Colonic mucosa (tissue), 4 donors: ENCODE measurements around the gene BIRC6. TPM values are rescaled to one million over a fixed set of nuclear protein-coding genes. Genes with fewer than 3 reads are reported as not detected.
"Not testable (repeated sequence)": the region's sequence is repeated elsewhere in the genome, so short reads cannot be mapped to it uniquely, and the experiment has no call there.

Experiments used
- DNase-seq: peaks from one replicate; pipeline ENCODE4 v3.0.0-alpha.2; 2020
- H3K27ac ChIP-seq: fragments of 200-600 bp; one replicate; pipeline ENCODE4 v1.8.0; 2021
- H3K27me3 ChIP-seq: fragments of 200-600 bp; one replicate; pipeline ENCODE4 v1.8.0; 2021
- H3K36me3 ChIP-seq: fragments of 200-600 bp; one replicate; pipeline ENCODE4 v1.8.0; 2021
- H3K4me1 ChIP-seq: fragments of 200-600 bp; one replicate; pipeline ENCODE4 v1.8.0; 2021; ENCODE audit warnings: mild to moderate bottlenecking
- H3K4me3 ChIP-seq: fragments of 200-600 bp; one replicate; pipeline ENCODE4 v1.8.0; 2021
- H3K9ac ChIP-seq, 2 donors: one replicate each; pipeline ENCODE4 v1.7.0; 2013; ENCODE audit warnings: control low read depth in 2 of 2, low read depth in 2 of 2, low read length in 2 of 2
- H3K9me3 ChIP-seq: fragments of 200-600 bp; one replicate; pipeline ENCODE4 v1.8.0; 2021
- intact Hi-C: fragments of 100-400 bp; cut with DNase I; formaldehyde crosslinking; loops from one replicate; pipeline ENCODE4 v1.14.1; 2022
- total RNA-seq, 2 donors: library from RNA; stranded (reverse); fragmentation: NEBNext Ultra II Directional in 1 of 2; extraction: Animal tissue kit (Norgen Biotek cat#: 25700) in 1 of 2; gene quantifications; one replicate each; pipeline ENCODE4 v1.2.1, GENCODE V29; 2021
- TF ChIP-seq, protein P1 (sequence below): fragments of 200-600 bp; IDR thresholded peaks from one replicate; pipeline ENCODE4 v1.8.0; 2022; ENCODE audit warnings: antibody characterized with exemption, mild to moderate bottlenecking
- donor health status: healthy.
- donor health status: DM: no; HTN: no; CAD: no.
- donor health status: DM: no; HTN: no; CAD: no.

BIRC6 gene
- total RNA-seq, 2 donors from 2014 or later, result 74.6 to 93.1 TPM

DNA sequence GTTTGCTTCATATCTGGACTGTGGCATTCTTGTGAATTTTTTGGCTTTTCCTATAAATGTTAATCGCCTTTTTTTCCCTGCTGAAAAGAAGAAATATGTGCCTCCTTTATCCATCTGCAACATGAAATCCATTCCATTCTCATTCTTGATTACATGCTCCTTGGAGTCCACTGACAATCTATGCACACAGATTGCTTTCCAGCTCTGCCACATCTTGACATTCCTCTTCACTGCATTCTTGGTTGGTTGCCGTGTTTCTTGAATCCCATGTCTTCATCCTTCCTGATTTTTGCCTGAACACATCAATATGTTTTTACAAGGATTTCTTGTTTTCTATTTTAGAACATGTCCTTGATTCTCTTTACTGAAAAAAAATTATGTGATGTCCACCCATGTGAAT, 26.7 kb upstream of the BIRC6 start:
- Histone ChIP-seq H3K4me1 (no peaks in the 10 kb centered on the region), H3K36me3 (no peaks in the 10 kb centered on the region), H3K27me3 (no peaks in the 10 kb centered on the region), H3K9ac (no peak overlapping the region), H3K4me3 (no peak overlapping the region), H3K9me3 (no peaks in the 10 kb centered on the region), H3K27ac (peak overlapping the region; percentile 84)
- TF ChIP-seq, protein P1, sequence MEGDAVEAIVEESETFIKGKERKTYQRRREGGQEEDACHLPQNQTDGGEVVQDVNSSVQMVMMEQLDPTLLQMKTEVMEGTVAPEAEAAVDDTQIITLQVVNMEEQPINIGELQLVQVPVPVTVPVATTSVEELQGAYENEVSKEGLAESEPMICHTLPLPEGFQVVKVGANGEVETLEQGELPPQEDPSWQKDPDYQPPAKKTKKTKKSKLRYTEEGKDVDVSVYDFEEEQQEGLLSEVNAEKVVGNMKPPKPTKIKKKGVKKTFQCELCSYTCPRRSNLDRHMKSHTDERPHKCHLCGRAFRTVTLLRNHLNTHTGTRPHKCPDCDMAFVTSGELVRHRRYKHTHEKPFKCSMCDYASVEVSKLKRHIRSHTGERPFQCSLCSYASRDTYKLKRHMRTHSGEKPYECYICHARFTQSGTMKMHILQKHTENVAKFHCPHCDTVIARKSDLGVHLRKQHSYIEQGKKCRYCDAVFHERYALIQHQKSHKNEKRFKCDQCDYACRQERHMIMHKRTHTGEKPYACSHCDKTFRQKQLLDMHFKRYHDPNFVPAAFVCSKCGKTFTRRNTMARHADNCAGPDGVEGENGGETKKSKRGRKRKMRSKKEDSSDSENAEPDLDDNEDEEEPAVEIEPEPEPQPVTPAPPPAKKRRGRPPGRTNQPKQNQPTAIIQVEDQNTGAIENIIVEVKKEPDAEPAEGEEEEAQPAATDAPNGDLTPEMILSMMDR, result no peak
- no peak for DNase-seq
- intact Hi-C loops, result no loop called here

DNA sequence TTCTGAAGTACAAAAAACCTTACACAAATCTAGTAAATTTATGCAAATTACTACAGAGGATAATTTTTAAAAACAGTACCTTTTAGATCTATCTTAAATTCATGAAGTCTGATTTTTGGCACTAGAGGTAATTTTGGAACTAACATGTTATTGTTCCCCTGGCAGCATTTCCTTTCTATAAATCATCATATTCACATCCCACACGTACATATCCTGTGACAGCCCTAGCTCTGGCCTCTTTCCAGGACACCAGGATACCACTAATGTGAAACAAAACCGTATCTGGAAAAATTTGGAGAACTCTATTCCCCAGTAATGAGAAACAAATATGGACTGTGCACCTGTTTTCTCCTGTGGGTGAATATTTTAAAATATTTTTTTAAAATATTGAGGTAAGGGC, 14.0 kb upstream of the BIRC6 start:
- Histone ChIP-seq H3K9ac (no peak overlapping the region), H3K27me3 (no peaks in the 10 kb centered on the region), H3K36me3 (no peaks in the 10 kb centered on the region), H3K4me1 (no peaks in the 10 kb centered on the region), H3K4me3 (no peak overlapping the region), H3K9me3 (no peaks in the 10 kb centered on the region), H3K27ac (no peak overlapping the region)
- no peak for DNase-seq
- intact Hi-C loops, result no loop called here
- TF ChIP-seq, protein P1, result no peak

DNA sequence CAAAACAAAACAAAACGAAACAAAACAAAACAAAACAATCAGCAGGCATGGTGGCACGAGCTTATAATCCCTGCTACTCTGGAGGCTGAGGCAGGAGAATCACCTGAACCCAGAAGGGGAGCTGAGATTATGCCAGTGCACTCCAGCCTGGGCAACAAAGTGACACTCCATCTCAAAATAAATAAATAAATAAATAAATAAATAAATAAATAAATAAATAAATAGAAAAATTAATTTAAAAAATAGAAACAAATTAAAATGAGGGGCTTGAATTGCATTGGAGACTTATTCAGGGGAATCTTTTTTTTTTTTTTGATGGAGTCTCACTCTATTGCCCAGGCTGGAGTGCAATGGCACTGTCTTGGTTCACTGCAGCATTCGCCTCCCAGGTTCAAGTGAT, 6.0 kb upstream of the BIRC6 start:
- intact Hi-C loops, H3K36me3 ChIP-seq, H3K27me3 ChIP-seq: not testable (repeated sequence)

DNA sequence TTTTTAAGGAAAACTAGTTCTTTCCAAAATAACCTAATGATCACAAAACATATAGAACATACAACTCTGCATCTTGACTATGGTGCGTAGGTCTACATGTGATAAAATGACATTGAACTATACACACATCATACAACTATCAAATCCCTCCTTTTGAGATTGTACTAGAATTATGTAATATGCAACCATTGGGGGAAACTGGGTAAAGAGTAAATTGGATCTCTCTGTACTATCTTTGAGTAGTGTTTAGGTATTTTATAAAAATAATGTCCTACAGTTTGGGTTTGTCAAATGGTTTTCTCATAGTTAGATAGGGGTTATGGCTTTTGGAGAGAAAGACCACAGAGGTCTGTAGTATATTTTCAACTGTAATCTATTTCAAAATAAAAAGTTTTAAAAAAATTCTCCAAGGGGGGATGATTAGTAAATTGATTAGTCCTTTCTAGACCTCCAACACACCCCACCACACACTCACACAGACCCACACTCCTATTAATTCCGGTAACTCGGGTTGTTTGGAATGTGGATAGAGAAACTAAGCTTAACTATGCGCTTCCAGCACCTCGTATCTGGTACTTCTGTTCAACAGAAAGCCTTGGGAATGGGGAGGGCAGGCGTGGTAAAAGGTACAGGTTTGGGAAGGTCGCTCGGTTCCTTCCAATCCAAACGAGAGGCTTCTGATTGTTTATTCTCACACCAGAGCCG, 695 bp upstream of the BIRC6 start:
- Histone ChIP-seq H3K4me1 (no peaks in the 10 kb centered on the region), H3K27me3 (no peaks in the 10 kb centered on the region), H3K9me3 (no peaks in the 10 kb centered on the region), H3K36me3 (no peaks in the 10 kb centered on the region), H3K4me3 (peak overlapping the region; percentile 96), H3K9ac (peak overlapping the region; percentile 97 to 100), H3K27ac (peak overlapping the region; percentile 95)
- DNase-seq, result no peak
- intact Hi-C loops, result no loop called here
- TF ChIP-seq, protein P1, result no peak

More for the DNA sequence above, 6.0 kb upstream of the BIRC6 start:
- H3K27ac ChIP-seq, H3K9me3 ChIP-seq, H3K9ac ChIP-seq, H3K4me1 ChIP-seq, DNase-seq, H3K4me3 ChIP-seq: not testable (repeated sequence)

DNA sequence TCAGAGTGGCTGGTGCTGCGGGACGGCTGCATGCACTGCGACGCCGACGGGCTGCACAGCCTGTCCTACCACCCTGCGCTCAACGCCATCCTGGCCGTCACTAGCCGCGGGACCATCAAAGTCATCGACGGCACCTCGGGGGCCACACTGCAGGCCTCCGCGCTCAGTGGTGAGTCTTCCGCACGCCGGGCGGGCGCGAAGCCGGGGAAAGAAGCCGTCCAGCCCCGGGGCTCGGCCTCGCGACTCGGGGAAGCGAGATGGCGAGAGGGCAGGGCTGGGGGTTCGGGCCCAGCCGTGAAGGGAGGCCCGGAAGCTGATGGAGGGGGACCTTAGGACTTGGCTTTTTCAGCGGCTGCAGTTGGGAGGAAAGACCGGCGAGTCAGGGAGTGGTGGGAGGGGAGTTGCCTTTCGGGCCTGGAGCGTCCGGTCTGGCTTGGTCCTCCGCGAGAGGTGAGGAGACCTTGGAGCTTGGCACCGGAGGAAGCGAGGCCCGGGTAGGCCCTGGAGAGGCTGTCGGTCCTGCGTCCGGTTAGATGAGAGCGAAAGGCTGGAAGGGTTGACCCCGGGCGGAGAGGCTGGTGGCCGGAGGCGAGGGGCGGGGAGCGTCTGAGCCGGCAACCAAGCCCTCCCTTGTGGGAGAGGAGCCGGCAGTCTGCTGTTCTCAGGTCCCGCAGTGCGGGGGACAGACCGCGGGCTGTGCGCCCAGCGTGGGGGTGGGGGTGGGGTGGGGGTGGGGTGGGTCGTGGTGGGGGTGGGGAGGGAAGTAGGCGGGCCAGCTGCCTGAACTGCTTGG, 691 bp downstream of the BIRC6 start:
- Histone ChIP-seq H3K27ac (peak overlapping the region; percentile 95), H3K36me3 (no peaks in the 10 kb centered on the region)

More for the DNA sequence above, 691 bp downstream of the BIRC6 start:
- no peaks in the 10 kb centered on the region for H3K9me3 ChIP-seq
- H3K4me1 ChIP-seq, result no peaks in the 10 kb centered on the region
- peak overlapping the region; percentile 97 to 100 for H3K9ac ChIP-seq
- DNase-seq, result peak; percentile 45
- H3K4me3 ChIP-seq, result peak overlapping the region; percentile 96
- TF ChIP-seq, protein P1, result no peak
- H3K27me3 ChIP-seq, result no peaks in the 10 kb centered on the region
- intact Hi-C loops, result no loop called here
